ENCODE measurements around the gene CASK. TPM values are rescaled to one million over a fixed set of nuclear protein-coding genes. Genes with fewer than 3 reads are reported as not detected.
"Not testable (repeated sequence)": the region's sequence is repeated elsewhere in the genome, so short reads cannot be mapped to it uniquely, and the experiment has no call there.

The CASK gene
- polyA plus RNA-seq, 5 donors: 27.9 to 61.7 (median 50.8) TPM

GRCh38 chrX:41739871-41740270 is 183.5 kb downstream of the CASK start:
- no peak for DNase-seq

- peak in 1 of 2 donors; percentile 10 for DNase-seq
Observed at GRCh38 chrX:41737065-41737464, 186.3 kb downstream of the CASK start.

- DNase-seq: no peak
Observed at GRCh38 chrX:41734530-41734929, 188.8 kb downstream of the CASK start.

- no peak for DNase-seq
Observed at GRCh38 chrX:41733939-41734338, 189.4 kb downstream of the CASK start.

- no peak for DNase-seq
Observed at GRCh38 chrX:41732260-41732659, 191.1 kb downstream of the CASK start.

GRCh38 chrX:41730081-41730480 is 193.3 kb downstream of the CASK start:
- DNase-seq: peak in 1 of 2 donors; percentile 6

- DNase-seq: no peak
Observed at GRCh38 chrX:41728125-41728524, 195.2 kb downstream of the CASK start.

GRCh38 chrX:41723826-41724225 is 199.5 kb downstream of the CASK start, which contains the start of gene GPR82:
Gene GPR82, plus strand, starts transcription at chrX:41724181. Its CDS starts 2,846 bp downstream, at chrX:41727027.
- DNase-seq: no peak

GRCh38 chrX:41722816-41723618 is 200.3 kb downstream of the CASK start:
- DNase-seq: no peak

GRCh38 chrX:41722214-41722613 is 201.1 kb downstream of the CASK start:
- no peak for DNase-seq

GRCh38 chrX:41721590-41721989 is 201.8 kb downstream of the CASK start:
- DNase-seq: no peak

- no peak for DNase-seq
Observed at GRCh38 chrX:41720125-41720779, 203.1 kb downstream of the CASK start.

GRCh38 chrX:41719610-41720009 is 203.7 kb downstream of the CASK start:
- not testable (repeated sequence) for DNase-seq

GRCh38 chrX:41718481-41719235 is 204.7 kb downstream of the CASK start:
- no peak for DNase-seq

- no peak for DNase-seq
Observed at GRCh38 chrX:41716767-41717473, 206.4 kb downstream of the CASK start.

- no peak for DNase-seq
Observed at GRCh38 chrX:41716222-41716621, 207.1 kb downstream of the CASK start.

GRCh38 chrX:41711021-41711667 is 212.2 kb downstream of the CASK start:
- DNase-seq: no peak

GRCh38 chrX:41708486-41708885 is 214.9 kb downstream of the CASK start:
- DNase-seq: no peak

- DNase-seq: no peak
Observed at GRCh38 chrX:41707218-41707617, 216.1 kb downstream of the CASK start.

GRCh38 chrX:41705680-41706374 is 217.5 kb downstream of the CASK start:
- no peak for DNase-seq

- DNase-seq: no peak
Observed at GRCh38 chrX:41705042-41705441, 218.3 kb downstream of the CASK start.

Data from right lung (tissue), 5 donors.